GM18511 (cell line): ENCODE data around the gene DEGS2.

ENCODE experiments used
- ATAC-seq: cut with Tn5 transposase; IDR thresholded peaks from one replicate; pipeline ENCODE4 v1.9.1; 2021; ENCODE audit warnings: mild to moderate bottlenecking, moderate library complexity; ENCODE audit not compliant: unreplicated experiment

DEGS2 gene

GRCh38 chr14:100098171-100098570 is 61.3 kb downstream of the DEGS2 start:
- no peak for ATAC-seq

- ATAC-seq, result no peak
These were observed 62.8 kb downstream of the DEGS2 start for GRCh38 chr14:100096656-100097055.
